Ramos (cell line): ENCODE results near the gene TFIP11.
"Not testable (repeated sequence)": the region's sequence is repeated elsewhere in the genome, so short reads cannot be mapped to it uniquely, and the experiment has no call there.

ENCODE experiments used
- in situ Hi-C: fragments of 300-500 bp; cut with MboI; formaldehyde crosslinking; loops from one replicate; pipeline ENCODE4 v1.14.3; 2022; ENCODE audit warnings: low sequenced_read_pairs; ENCODE audit not compliant: unreplicated experiment

Gene TFIP11

DNA sequence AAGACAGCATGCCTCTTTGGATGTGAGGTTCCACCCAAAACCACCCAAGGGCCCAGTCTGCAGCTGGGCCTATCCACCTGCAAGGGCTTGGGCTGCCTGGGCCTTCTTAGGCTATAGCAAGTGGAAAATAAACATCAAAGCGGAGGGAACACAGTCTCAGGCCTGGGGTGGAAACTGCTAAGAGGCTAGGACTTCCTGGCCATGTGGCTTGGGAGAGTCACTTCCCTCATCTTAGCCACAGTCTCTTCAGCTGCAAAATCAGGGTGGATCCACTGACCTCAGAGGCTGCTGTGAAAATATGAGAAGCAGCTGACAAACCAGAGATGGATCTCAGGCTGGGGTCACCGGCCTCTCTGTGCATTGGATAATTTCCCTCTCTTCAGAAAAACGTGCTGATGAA lies 30.6 kb upstream of the TFIP11 start:
- in situ Hi-C loops: no loop called here

DNA sequence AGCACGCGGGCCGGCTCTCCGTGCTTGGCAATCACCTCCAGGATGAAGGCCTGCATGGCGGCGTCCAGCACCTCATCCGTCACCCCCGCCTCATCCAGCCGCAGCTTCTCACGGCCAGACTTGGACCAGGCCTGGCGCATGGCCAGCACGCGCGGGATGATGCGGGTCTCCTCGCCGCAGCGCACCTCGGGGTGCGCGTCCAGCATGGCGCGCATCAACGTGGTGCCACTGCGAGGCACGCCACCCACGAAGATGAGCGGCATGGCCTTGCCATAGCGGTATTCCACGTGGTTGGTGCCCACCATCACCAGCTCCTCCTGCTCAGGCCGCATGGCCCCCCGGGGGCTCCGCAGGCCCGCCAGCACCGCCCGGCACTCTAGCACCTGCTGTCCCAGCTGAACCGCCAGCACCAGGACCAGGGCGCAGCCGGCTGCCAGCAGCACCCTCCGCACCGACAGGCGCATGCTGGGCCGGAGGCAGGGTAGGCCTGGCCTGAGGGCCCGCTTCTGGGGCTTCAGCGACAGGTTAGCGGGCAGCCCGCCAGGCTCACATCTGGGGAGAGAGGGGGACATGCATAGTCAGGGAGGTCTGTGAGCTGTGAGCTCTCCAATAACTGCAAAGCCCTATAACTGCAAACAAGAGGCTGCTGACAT lies 29.0 kb upstream of the TFIP11 start:
- in situ Hi-C loops: no loop called here

DNA sequence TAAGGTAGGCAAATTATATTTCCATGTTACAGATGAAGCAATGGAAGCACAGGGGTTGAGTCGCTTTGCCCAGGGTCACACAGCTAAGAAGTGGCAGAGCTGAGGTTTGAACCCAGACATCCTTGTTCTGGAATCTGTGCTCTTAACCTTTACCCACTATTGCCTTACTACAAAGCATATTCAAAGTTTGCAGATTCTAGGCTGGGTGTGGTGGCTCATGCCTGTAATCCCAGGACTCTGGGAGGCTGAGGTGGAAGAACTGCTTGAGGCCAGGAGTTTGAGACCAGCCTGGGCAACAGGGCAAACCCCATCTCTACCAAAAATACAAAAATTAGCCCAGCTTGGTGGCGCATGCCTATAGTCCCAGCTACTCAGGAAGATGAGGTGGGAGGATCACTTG lies 27.8 kb upstream of the TFIP11 start:
- in situ Hi-C loops: no loop called here

DNA sequence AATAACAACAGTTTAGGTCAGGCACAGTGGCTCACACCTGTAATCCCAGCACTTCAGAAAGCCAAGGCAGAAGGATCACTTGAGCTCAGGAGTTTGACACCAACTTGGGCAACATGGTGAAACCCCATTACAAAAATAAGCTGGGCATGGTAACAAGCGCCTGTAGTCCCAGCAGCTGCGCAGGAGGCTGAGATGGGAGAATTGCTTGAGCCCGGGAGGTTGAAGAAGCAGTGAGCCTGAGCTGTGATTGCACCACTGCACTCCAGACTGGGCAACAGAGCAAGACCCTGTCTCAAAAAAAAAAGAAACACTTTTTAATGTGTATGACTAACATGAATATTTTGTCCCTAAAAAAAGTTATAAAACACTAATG lies 24.5 kb upstream of the TFIP11 start:
- in situ Hi-C loops: no loop called here

DNA sequence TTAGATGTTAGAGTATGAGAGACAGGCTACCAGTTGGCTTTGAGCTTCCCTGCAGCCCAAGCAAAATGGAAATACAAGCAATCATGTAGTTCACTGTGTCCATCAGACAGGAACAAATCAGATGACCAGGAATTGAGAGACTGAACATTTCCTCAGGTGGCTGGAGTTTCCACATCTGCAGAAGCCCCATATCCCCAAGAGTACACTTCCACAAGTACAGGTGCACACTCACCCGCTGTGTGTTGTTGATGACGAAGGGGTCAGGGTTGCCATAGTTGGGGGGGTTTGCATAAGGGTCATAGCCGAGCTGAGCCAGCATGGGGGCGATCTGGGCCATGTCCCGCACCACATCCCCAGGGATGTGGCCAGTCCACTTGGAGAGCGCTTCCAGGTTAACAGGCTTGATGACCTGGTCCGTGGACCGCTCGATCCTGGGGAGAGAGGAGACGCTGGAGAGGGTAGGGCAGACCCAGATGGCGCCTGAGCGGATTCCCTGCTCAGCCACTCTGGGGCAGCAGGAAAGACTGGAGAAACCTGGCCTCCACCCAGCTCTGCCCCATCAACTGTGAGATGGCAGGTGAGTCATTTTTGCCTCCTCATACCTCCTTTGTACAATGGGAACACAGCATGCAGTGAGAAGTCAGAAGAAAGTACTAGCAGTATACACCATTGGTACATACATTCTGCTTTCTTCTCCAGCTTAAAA lies 23.9 kb upstream of the TFIP11 start:
- in situ Hi-C loops: no loop called here

DNA sequence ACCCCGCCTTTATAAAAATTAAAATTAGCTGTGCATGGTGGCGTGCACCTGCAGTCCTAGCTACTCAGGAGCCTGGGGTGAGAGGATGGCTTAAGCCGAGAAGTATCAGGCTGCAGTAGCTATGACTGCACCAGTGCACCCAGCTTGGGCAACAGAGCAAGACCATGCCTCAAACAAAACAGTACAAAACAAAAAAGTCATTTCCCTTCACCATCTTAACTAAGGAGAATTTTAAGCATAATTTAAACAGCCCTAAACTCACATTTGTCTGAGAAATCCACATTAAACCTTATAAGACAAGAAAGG lies 23.3 kb upstream of the TFIP11 start:
- in situ Hi-C loops: no loop called here

DNA sequence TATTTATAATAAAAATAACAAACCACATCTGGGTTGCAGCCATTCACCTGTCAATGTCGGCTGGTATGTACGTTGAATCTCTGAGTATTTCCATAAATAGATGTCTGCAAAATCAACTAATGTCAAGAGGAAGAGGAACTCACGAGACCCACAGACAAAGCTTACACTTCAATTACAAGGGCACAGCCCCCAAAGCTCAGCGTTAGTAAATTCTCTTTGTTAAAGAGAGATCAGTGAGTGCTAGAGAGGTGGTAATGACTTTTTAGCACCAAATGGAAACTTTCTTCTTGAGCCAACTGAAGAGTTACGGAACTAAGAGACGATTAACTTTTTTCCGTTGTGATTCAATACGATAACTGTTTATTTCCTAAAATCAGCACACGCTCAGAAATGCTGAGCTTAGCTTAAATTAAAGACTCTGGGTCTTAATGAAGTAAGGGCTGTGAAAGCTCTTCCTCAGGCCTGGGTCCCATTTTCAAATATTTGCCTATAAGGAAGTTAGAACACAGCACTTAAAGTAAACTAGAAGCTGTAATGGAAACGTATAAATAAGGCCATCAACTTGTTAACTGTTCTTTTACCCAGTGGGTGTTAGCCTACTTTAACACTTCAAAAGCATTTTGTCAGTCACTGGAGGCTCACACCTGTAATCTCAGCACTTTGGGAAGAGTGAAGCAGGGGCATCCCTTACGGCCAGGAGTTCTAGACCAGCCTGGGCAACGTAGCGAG lies 22.8 kb upstream of the TFIP11 start:
- in situ Hi-C loops: no loop called here

DNA sequence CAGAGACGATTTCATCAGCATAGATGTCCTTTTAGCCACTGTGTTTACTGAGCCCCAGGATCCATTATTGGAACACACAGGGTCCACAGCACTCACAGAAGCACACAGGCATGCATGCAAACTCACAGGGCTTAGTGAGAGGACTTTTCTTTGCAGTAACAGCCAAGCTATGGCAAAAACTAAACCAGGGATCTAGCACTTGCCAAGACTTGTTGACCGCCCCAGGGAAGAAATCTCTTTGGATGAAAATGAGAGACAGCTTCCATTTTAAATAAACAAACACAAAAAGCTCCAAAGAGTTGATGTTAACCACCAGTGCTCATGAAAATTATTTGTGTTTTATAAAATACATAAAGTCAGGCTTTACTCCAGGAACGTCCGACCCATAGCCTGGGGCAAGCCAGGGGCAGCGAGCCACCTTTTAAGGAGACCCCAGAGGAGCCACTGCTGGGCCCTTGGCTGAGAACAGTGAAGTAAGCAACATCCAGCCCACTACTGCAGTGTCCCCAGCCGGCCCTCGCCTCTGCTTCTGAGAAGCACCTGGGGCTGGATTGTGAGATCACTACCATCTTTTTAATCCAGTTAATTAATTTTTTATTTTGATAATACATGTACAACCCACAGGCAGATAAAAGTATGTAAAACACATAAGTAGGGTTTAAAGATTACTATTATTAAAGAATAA lies 22.0 kb upstream of the TFIP11 start:
- in situ Hi-C loops: no loop called here

DNA sequence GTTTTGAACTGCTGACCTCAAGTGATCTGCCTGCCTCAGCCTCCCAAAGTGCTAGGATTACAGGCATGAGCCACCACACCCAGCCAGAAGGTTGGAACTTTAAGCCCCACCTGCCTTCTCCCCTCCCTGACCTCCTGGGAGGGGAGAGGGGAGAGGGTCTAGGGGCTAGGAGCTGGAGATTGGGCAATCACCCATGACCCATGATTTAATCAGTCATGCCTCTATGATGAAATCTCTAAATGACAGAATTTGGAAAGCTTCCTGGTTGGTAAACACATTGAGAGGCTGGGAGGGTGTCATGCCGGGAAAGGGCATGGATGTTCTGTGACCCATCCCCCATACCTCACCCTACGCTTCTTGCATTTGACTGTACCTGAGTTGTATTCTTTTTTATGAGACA lies 17.1 kb upstream of the TFIP11 start:
- in situ Hi-C loops: no loop called here

DNA sequence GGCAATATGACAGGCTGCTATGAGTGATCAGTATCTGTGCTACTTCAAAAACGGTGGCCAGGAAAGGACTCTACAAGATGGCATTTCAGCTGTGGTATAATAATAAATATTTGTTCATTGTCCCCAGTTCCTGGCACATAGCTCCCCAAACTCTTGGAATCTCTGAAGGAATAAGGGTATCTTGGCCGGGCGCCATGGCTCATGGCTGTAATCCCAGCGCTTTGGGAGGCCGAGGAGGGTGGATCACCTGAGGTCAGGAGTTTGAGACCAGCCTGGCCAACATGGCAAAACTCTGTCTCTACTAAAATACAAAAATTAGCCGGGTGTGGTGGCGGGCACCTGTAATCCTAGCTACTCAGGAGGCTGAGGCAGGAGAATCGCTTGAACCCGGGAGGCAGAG lies 16.2 kb upstream of the TFIP11 start:
- in situ Hi-C loops: not testable (repeated sequence)

DNA sequence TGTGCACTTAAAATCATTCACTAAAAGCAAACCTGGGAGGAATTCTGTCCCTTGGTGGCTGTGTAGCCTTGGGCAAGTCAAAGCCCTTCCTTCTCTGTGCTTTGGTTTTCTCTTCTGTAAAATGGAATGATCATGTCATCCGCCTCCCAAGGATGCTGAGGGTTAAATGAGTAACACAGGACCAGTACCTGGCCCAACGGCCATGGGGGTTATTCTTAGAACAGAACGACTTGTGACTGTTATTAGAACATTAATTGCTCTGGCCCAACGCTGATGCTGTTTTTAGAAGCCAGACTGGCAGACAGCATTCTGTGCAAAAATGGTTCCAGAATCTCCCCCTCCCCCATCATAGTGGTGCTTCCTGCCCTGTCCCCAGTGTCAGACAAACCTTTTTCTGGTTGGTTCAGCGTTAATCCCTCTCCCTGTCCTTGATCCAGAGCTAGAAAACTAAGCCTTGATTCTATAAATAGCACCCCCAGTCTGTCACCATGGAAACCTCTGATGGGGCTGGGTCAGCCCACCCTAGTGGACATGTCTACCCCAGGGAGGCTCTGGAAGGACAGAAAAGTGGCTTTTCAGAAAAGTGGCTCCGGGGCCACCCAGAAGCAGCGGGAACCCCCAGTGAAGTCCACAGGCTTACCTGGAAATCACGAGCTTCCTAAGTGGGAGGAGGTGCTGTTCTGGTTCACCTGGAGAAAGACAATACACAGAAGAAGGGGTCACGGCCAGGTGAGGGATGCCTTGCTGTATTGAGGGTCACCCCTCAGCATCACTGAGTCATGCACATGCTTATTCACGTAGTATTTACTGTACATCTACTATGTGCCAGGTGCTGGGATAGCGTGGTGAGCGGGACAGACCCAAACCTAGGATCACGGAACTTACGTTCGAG lies 15.5 kb upstream of the TFIP11 start:
- in situ Hi-C loops: no loop called here

DNA sequence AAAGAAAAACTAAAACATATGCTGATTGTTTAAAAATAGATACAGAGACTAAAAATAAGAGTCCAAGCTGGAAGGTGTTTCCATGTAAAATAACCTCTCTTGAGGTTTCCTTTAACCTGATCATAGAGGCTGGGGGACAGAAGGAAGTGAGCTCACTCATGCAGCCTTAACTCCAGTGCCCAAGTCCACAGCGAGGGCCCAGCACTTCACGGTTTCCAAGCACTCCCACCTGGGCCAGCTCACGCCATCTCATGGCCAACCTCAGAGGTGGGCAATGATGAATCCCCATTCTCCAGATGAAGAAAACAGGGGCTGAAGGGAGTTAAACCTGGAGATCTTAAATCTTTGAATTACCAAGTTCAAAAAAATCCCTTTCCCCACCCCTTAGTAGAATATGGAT lies 14.9 kb upstream of the TFIP11 start:
- in situ Hi-C loops: no loop called here

DNA sequence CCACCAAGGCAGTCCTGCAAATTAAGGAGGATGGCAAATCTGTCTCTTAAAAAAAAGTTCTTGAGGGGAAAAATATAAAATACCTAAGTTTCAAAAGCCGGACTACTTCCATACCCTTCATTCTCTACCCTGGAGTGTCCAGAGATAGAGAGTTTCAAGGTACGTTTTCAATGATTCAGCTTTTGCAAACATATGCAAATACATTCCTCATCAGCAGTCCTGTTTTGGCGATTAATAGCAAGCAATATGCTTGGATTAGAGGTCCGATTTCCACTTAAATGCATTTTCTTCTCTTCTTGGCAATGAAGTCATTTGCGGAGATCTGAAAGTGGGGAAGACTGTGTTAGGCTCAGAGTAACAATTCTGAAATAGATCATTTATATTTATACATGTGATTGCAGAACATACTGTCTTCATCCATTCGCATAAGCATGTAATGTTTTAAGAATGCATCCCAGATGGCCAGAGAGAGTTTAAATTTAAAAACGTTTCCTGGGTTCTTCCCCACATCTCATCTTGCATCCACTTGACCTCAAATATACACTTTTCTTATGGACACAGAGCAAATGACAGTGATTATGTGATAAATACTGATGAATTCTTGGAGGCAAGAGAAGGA lies 13.8 kb upstream of the TFIP11 start:
- in situ Hi-C loops: no loop called here

DNA sequence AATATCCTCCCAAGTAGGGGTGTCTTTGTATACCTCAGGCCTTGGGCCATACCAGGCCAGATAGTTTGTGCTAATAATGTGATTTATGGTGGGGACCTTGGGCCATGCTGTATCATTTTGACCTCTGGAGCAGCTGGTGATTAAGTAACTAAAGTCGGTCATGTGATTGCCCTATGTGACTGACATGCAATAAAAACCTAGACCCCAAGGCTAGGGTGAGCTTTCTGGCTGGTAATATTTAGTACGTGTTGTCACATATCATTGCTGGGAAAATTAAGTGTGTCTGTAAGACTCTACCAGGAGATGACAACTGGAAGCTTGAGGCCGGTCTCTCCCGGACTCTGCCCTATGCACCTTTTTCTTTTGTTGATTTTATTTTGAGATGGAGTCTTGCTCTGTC lies 12.6 kb upstream of the TFIP11 start:
- in situ Hi-C loops: no loop called here

DNA sequence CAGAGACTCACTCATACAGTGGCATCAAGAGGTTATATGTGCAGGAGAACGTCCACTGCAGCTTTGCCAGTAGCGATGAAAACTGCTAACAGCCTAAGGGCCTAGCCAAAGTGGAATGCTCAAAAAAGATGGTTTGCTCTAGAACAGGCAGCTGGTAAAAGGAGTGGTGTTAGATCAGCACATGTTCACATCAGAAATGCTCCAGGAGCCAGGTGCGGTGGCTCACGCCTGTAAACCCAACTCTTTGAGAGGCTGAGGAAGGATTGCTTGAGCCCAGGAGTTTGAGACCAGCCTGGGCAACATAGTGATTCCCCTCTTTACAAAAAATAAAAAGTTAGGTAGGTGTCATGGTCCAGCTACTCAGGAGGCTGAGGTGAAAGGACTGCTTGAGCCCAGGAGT lies 10.3 kb upstream of the TFIP11 start:
- in situ Hi-C loops: no loop called here

DNA sequence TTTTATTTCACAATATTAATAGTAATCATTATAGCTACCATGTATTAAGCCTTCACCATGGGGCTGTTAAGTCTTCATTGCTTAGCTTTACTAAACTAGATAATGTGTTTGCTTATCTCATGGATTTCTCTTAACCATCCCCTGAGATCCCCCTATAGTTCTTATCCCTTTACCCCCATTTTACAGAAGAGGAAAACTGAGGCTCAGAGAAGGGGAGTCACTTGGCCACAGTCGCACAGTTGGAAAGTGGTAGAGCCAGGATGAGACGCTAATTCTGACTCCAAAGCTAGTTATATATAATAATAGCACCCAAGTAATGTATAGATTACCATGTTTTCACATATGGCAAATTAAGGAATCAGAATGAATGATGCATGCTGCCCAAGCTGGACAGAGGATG lies 9.7 kb upstream of the TFIP11 start:
- in situ Hi-C loops: no loop called here

DNA sequence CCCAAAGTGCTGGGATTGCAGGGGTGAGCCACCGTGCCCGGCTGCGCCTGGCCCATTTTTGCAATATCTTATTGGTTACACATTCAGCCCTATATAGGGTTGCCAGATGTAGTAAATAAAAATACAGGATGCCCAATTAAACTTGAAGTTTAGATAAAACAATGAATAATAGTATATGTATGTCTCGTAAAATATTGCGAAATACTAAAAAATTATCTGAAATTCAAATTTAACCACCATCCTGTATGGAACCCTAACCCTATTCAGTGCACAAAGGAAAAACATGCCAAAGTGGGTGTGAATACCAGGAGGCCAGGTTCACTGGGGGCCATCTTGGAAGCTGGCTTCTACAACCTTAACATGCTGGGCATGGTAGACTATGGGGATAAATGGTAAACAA lies 5.2 kb upstream of the TFIP11 start:
- in situ Hi-C loops: no loop called here

DNA sequence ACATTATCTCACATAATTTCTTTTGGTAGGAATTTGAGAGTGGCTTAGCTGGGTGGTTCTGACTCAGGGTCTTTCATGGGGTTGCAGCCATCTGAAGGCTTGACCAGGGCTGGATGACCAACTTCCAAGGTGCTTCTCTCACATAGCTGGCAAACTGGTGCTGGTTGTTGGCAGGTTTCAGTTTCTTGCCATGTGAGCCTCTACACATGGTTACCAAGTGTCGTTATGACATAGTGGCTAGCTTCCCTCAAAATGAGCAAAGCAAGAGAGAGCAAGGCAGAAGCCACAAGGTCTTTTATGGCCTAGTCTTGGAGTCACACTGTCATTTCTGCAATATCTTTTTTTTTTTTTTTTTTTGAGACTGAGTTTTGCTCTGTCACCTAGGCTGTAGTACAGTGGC lies 4.2 kb upstream of the TFIP11 start:
- in situ Hi-C loops: no loop called here

DNA sequence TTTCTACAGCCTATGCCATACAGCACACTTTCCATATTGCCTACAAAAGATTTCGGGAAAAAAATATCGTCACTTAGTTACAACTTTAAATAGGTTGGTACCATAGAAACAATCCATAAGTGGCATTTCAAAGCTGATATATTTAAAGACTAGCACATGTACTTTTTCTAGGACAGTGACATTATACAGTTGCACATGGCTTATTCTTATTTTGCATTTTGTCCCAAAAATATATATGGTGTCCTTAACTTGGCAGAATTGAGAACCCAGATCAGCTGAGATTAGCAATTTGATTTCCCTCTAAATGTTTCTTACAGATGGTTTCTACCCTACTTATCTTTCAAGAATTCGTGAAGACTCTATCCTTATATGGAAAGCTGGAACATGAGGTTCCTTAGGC lies 3.7 kb upstream of the TFIP11 start:
- in situ Hi-C loops: no loop called here
